GM21576 (cell line): ENCODE measurements around the gene CIC.
"Not testable (repeated sequence)": the region's sequence is repeated elsewhere in the genome, so short reads cannot be mapped to it uniquely, and the experiment has no call there.

ENCODE experiments used
- ATAC-seq: cut with Tn5 transposase; IDR thresholded peaks from one replicate; pipeline ENCODE4 v1.9.1; 2021; ENCODE audit warnings: mild to moderate bottlenecking, moderate library complexity; ENCODE audit not compliant: unreplicated experiment

The CIC gene

GRCh38 chr19:42328106-42328505 is 59.1 kb downstream of the CIC start:
- no peak for ATAC-seq

DNA sequence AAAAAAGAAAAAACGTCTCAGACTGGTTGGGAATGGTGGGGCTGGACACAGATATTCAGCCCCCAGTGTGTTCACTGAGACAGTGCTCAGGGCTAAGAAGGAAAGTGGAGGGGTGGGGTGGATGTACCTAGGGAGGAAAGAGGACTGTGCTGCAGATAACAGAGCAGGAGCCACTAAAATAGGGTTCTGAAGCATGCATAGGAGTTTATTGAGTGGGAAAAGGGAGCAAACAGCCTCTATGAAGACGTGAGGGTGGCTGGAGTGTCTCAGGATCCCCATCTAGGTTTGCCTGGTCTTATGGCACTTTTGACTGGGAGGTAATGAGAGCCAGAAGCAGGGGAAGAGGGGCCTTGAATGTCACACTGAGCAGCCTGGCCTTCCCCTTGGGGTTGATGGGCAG is 59.8 kb downstream of the CIC start:
- no peak for ATAC-seq

DNA sequence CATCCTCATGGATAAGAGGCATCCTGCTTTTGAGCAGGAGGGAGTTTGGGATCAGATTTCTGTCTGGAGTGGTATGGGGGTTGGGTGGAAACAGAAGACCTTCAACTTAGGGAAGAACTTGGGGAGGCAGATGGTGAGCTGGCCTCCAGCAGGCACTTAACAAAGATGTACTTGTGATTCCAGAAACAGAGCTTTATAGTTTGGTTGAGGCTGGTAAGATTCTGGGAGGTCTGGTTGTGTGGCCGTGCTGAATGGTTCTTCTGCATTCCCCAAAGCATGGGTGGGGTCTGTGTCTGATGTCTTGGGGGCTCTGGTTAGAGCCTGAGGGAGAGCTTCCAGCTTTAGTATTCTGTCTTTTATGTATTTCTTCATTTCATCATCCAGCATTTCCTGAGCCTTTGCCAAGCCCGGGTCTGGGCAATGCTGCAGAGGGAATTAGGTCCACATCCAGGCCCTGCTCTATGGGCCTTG is 61.2 kb downstream of the CIC start:
- ATAC-seq, result no peak

DNA sequence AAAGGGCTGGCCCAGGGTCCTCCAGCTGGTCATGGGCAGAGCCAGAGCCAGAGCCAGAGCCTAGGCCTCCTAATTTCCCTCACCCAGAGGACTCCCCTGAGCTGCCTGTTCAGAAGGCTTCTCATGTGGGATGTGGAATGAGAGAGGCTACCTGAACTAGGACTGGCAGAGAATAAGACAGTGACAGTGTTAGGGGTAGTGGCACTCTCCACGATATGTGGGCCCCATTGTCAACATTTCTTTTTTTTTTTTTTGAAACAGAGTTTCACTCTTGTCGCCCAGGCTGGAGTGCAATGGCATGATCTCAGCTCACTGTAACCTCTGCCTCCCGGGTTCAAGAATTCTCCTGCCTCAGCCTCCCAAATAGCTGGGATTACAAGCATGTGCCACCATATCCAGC is 62.3 kb downstream of the CIC start:
- not testable (repeated sequence) for ATAC-seq

- ATAC-seq, result no peak
Measured at GRCh38 chr19:42332059-42332458, 63.0 kb downstream of the CIC start.

DNA sequence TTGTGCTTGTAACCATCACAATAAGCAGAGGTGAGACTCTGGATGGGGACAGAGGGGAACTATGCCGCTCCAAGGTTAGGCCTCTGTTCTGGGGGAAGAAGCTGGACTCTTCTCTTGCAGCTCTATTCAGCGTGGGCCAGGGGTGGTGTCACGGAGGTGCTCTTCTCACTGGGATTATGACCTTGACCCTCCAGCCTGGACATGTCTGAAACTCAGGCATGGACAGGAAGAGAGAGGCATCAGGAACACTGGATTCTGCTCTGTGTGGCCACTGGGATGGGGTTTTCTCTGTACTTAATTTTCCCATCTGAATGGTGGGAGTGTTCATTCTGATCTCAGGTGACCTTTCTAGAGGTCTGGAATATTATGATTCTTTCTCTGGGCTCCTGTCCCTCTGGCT is 64.0 kb downstream of the CIC start:
- ATAC-seq, result no peak

- ATAC-seq, result no peak
Measured at GRCh38 chr19:42333975-42334696, 65.1 kb downstream of the CIC start.

- ATAC-seq, result no peak
Measured at GRCh38 chr19:42334697-42335373, 65.8 kb downstream of the CIC start.

- ATAC-seq, result no peak
Measured at GRCh38 chr19:42335374-42335936, 66.4 kb downstream of the CIC start.

- no peak for ATAC-seq
Measured at GRCh38 chr19:42335971-42336370, 66.9 kb downstream of the CIC start.

- ATAC-seq, result not testable (repeated sequence)
Measured at GRCh38 chr19:42339126-42339860, 70.2 kb downstream of the CIC start.

DNA sequence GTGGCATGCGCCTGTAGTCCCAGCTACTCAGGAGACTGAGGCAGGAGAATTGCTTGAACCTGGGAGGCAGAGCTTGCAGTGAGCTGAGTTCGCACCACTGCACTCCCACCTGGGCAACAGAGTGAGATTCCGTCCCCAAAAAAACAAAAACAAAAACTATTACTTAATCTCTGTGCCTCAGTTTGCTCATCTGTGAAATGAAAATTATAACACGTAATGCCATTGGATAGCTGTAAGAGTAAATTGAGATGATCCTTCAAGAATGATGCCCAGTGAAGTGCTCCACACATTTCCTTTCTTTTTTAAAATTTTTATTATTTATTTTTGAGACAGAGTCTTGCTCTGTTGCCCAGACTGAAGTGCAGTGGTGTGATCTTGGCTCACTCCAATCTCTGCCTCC is 70.9 kb downstream of the CIC start:
- not testable (repeated sequence) for ATAC-seq

GRCh38 chr19:42343344-42344110 is 74.5 kb downstream of the CIC start:
- ATAC-seq, result no peak

GRCh38 chr19:42344336-42344893 is 75.4 kb downstream of the CIC start:
- no peak for ATAC-seq
